Measurements from ENCODE around the gene NLGN3.

Gene NLGN3

GRCh38 chrX:71212536-71212935, 67.9 kb downstream of the NLGN3 start:
- no peak for DNase-seq (ENCODE audit: low read depth in 1 of 2, low spot score in 1 of 2)

- no peak for DNase-seq (ENCODE audit: low read depth in 1 of 2, low spot score in 1 of 2)
These were observed 69.5 kb downstream of the NLGN3 start for GRCh38 chrX:71214152-71214551.

GRCh38 chrX:71214604-71215337, 70.1 kb downstream of the NLGN3 start:
- no peak for DNase-seq (ENCODE audit: low read depth in 1 of 2, low spot score in 1 of 2)

GRCh38 chrX:71215338-71215912, 70.8 kb downstream of the NLGN3 start:
- no peak for DNase-seq (ENCODE audit: low read depth in 1 of 2, low spot score in 1 of 2)

GRCh38 chrX:71216485-71216884, 71.8 kb downstream of the NLGN3 start:
- DNase-seq (ENCODE audit: low read depth in 1 of 2, low spot score in 1 of 2): no peak

GRCh38 chrX:71217298-71217697, 72.7 kb downstream of the NLGN3 start:
- no peak for DNase-seq (ENCODE audit: low read depth in 1 of 2, low spot score in 1 of 2)
